B cell (primary cell): ENCODE data around the gene FAM219A.

Experiments used
- EZH2 ChIP-seq: IDR thresholded peaks from 2 replicates; pipeline ENCODE4 v1.6.1; 2012; ENCODE audit warnings: borderline replicate concordance, low read depth, mild to moderate bottlenecking, moderate library complexity, low read length; ENCODE audit not compliant: insufficient read depth, poor library complexity, severe bottlenecking
- TF ChIP-seq, protein P1 (sequence below): fragments of 200-600 bp; IDR thresholded peaks from one replicate; pipeline ENCODE4 v1.8.0; 2022; ENCODE audit warnings: antibody characterized with exemption, mild to moderate bottlenecking

DNA sequence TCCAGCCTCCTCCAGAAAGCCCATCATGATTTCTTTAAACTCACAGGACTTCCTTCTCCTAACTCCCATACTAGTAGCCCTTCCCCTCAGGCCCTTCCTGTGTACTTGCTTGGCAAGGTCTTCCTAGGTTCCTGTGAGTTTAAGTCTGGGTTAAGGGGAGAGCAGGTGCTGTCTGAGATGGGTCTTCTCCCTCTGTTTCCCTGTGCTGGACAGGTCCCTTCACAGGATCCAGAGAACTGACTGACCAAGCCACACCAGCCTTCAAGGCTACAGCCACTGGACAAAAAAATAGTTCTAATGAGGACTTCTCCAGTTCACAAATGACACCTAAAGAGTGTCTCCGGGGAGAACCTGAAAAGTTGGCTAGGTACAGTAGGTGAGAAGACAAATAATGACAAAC is 52.2 kb downstream of the FAM219A start:
- TF ChIP-seq, protein P1, sequence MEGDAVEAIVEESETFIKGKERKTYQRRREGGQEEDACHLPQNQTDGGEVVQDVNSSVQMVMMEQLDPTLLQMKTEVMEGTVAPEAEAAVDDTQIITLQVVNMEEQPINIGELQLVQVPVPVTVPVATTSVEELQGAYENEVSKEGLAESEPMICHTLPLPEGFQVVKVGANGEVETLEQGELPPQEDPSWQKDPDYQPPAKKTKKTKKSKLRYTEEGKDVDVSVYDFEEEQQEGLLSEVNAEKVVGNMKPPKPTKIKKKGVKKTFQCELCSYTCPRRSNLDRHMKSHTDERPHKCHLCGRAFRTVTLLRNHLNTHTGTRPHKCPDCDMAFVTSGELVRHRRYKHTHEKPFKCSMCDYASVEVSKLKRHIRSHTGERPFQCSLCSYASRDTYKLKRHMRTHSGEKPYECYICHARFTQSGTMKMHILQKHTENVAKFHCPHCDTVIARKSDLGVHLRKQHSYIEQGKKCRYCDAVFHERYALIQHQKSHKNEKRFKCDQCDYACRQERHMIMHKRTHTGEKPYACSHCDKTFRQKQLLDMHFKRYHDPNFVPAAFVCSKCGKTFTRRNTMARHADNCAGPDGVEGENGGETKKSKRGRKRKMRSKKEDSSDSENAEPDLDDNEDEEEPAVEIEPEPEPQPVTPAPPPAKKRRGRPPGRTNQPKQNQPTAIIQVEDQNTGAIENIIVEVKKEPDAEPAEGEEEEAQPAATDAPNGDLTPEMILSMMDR, result no peak
- no peak for TF ChIP-seq EZH2
